Measurements from ENCODE around the gene KIF6.
"Not testable (repeated sequence)": the region's sequence is repeated elsewhere in the genome, so short reads cannot be mapped to it uniquely, and the experiment has no call there.

DNA sequence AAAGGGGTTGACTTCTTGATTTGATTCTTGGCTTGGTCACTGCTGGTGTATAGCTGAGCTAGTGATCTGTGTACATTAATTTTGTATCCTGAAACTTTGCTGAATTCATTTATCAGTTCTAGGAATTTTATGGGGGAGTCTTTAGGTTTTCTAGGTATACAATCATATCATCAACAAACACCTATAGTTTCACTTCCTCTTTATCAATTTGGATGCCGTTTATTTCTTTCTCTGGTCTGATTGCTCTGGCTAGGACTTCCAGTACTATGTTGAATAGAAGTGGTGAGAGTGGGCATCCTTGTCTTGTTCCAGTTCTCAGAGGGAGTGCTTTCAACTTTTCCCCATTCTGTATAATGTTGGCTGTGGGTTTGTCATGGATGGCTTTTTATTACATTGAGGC lies 245.4 kb downstream of the KIF6 start:
- not testable (repeated sequence) for TF ChIP-seq HDGF, BHLHE40 (IDR thresholded peaks at IDR 0.05; ENCODE audit: borderline replicate concordance)
